ENCODE data around the gene GLE1.
"Not testable (repeated sequence)": the region's sequence is repeated elsewhere in the genome, so short reads cannot be mapped to it uniquely, and the experiment has no call there.

Gene GLE1

DNA sequence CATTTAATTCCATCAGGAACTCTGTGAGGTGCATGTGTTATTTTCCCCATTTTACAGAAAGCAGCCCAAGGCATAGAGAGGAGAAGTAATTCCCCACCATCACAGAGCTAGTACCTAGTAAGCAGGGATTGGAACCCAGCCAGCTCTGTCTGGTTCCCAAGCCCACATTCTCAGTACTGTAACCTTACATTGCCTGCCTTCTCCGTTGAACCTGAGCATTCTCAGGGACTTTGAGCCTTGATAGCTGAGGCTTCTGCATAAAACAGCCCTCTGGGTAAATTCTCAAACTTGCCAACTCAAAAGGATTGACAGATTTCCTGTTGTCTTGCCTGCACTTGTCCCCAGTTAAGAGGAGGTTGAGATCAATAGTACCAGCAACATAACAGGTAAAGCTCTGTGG is 9.2 kb upstream of the GLE1 start:
- DNase-seq (ENCODE audit: extremely low read depth in 1 of 2, low read depth in 1 of 2), result no peak

DNA sequence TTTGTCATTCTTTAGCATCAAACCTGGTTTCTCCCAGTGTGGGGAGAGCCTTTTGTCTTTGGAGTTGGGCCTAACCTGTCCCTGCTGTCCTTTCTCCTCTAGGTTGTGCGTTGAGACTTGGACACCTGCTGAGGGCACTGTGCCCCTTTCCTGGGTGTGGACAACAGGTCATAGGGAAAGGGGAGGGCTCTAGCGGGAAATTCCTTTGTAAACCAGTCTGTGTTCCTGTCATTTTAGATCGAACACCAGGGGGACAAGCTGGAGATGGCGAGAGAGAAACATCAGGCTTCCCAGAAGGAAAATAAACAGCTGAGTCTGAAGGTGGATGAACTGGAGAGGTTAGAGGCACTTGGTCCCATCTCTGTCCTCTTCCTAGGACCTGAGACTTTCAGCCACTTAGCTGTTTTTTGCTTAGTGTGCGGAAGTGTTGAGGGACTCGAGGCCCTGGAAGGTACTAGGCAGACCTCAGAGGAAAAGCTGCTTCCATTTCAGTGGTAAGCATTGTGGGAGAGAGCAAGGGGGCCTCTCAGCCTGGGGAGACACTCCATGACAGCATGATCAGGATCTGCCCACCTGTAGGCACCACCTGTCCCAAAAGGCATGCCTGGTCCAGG is 8.6 kb upstream of the GLE1 start:
- DNase-seq (ENCODE audit: extremely low read depth in 1 of 2, low read depth in 1 of 2), result no peak

DNA sequence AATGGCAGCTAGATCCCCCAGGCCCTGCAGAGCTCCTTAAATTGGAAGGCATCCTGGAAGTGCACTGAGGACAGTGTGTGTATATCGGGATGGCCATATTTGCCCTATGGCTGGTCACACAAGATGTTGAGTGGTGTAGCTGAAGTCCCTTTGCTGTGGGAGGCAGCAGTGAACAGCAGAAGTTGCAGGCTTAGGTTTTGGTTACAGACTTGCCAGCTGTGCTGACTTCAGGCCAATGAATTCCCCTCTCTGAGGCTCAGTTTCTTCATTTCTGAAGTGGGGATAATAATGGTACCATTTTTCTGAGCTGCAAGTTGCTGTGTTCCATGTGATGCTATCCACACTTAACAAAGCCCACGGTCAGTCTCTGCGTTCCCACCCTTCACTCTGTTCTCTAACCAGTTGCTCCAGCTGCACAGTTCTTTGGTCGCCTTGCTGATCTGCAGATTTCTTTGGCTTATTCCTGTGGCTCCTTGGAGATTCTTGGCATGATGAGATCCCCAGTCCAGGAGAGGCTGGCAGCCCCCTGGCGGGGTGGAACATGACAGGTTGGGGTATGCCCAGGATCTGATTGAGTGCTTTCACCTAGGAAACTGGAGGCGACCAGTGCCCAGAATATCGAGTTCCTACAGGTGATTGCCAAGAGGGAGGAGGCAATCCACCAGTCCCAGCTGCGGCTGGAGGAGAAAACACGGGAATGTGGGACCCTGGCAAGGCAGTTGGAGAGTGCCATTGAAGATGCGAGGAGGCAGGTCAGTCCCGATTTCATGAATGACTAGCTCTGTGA is 6.5 kb upstream of the GLE1 start:
- no peak for DNase-seq (ENCODE audit: extremely low read depth in 1 of 2, low read depth in 1 of 2)

DNA sequence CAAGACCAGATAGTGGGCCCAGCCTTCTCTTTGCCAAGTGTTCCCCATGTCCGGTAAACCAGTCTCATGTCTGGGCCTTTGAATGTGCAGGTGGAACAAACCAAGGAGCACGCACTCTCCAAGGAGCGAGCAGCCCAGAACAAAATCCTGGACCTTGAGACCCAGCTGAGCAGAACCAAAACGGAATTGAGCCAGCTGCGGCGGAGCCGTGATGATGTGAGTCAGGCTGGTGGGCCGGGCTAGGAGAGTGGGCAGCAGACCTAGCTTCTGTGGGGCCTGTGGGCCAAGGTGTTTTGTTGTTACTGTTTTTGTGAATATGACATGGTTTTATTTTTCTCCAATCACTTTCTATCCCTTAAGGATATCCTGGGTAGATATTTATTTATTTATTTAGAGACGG is 5.6 kb upstream of the GLE1 start:
- DNase-seq (ENCODE audit: extremely low read depth in 1 of 2, low read depth in 1 of 2), result no peak

DNA sequence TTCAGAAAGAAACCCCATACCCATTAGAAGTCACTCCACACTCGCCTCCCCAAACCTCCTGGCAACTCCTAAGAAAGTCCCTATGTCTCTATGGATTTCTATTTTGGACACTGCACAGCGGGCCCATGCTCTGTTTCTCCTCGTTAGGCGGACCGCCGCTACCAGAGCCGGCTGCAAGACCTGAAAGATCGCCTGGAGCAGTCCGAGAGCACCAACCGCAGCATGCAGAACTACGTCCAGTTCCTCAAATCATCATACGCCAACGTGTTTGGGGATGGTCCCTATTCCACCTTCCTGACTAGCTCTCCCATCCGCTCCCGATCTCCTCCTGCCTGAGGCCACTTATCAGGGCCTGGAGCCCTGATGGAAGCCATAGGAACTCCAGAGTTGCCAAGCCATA is 4.6 kb upstream of the GLE1 start:
- DNase-seq (ENCODE audit: extremely low read depth in 1 of 2, low read depth in 1 of 2), result no peak

DNA sequence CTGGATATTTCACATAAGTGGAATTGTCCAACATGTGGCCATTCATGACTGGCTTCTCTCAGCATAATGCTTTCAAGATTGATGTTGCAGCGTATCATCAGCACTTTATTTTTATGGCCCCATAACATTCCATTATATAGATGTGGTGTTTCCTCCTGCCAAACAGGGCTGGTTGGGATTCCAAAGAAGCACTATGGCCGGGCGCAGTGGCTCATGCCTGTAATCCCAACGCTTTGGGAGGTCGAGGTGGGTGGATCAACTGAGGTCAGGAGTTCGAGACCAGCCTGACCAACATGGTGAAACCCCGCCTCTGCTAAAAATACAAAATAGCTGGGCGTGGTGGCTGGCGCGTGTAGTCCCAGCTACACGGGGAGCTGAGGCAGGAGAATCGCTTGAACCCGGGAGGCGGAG is 1.1 kb upstream of the GLE1 start:
- DNase-seq (ENCODE audit: extremely low read depth in 1 of 2, low read depth in 1 of 2), result not testable (repeated sequence)

DNA sequence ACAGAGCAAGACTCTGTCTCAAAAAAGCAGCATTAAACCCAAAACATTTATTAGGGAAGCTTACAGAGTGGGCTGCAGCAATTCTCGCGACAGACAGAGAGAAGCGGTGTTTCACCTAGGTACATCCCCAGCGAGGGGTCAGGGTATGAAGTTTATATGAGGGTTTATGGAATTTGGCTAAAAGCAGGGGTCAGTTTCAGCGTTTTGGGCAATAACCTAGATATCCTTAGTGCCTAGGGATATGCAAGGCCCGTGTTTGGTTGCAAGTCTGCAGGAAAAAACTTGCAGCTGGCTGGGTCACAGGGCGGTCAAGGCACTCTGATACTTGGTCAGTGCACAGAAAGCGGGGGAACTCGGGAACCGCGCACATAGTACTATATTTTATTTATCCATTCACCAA is 649 bp upstream of the GLE1 start:
- no peak for DNase-seq (ENCODE audit: extremely low read depth in 1 of 2, low read depth in 1 of 2)

DNA sequence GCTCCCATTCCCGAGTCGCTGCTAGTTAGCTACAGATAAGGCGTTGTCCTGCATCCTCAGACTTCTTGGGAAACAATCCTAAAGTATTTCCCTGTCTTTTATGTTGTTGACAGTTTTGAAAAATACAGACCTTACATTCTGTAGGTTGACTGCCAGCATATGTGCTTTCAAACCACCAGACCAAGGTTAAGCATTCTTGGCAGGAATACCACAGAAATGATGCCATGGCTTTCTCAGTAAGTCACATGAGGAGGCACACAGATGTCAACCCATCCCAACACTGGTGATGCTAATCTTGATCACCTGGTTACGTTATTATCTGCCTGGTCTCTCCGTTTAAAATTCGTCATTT is 871 bp downstream of the GLE1 start:
- no peak for DNase-seq (ENCODE audit: extremely low read depth in 1 of 2, low read depth in 1 of 2)

DNA sequence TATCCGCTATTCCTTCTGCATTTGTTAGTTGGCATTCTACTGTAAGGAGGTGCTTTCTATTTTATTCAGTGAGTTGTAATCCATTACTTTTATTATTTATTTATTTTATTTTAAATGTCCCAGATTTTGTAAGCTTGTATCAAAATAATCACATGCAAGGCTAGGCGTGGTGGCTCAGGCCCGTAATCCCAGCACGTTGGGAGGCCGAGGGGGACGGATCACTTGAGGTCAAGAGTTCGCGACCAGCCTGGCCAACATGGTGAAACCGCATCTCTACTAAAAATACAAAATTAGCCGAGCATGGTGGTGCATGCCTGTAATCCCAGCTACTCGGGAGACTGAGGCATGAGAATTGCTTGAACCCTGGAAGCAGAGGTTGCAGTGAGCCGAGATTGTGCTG is 1.4 kb downstream of the GLE1 start:
- DNase-seq (ENCODE audit: extremely low read depth in 1 of 2, low read depth in 1 of 2), result not testable (repeated sequence)

DNA sequence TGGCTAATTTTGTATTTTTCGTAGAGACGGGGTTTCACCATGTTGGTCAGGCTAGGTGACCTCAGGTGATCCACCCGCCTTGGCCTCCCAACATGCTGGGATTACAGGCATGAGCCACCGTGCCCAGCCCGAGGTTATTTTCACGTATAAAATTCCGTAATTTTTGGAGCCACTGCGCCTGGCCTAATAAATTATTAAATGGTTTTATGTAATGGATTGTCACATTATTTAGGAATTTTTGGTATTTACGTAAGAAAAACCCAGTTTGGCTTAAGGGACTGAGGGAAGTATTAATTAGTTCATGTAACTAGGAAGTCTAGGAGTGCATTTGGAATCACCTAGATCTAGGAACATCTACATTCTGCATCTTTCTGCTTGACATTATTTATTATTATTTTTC is 8.3 kb downstream of the GLE1 start:
- DNase-seq (ENCODE audit: extremely low read depth in 1 of 2, low read depth in 1 of 2), result no peak

DNA sequence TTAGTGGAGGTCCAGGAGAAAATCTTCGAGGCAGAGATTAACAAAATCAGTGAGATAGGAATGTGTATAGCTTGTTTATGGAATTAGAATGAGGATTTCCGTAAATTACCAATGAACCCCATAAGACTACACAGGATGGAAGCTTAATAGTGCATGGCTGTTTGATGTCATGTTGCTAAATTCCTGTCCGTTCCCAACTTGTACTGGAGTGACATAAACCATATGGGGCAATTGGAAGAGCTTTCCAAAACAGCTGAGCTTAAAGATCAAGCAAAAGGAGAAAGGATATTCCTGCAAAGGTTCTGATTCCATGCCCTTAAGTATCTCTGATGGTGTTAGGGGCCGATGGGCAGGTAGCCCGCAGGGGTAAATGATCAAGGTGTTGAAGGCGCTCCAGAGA is 17.4 kb downstream of the GLE1 start:
- DNase-seq (ENCODE audit: extremely low read depth in 1 of 2, low read depth in 1 of 2), result no peak

DNA sequence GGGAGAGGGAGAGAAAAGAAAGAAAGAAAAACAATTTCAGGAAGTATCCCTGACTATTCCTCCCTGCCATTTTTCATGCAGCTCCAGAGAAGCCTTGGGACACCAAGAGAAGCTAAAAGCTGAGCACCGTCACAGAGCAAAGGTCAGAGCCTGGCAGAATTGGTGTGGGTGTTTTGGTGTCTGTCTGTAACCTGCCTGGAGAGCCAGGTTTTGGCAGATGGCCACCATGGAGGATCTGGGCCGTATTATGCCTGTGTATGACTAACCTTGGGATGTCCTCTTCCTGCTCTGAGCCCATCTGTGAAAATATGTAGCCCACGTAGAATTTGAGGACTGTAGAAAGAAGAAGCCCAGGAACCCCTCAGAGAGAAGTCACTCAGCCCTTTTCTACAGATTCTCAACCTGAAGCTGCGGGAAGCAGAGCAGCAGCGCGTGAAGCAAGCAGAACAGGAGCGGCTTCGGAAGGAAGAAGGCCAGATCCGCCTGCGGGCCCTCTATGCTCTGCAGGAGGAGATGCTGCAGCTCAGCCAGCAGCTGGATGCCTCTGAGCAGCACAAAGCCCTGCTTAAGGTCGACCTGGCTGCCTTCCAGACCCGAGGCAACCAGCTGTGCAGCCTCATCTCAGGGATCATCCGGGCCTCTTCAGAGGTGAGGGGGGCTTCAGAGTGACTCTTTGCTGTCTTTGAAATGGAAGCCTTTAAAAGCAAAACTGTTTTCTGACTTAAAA is 18.8 kb downstream of the GLE1 start:
- no peak for DNase-seq (ENCODE audit: extremely low read depth in 1 of 2, low read depth in 1 of 2)

DNA sequence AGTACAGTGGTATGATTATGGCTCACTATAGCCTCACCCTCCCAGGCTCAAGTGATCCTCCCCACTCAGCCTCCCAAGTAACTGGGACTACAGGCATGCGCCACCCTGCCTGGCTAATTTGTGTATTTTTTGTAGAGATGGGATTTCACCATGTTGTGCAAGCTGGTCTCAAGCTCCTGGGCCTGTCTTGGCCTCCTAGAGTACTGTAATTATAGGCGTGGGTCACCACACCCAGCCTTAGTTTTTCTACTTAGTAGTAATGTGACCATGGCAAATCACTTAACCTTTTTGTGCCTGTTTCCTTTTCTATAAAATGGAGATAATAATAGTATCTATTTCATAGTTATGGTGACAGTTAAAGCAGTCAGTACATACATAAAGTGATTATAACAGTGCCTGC is 22.2 kb downstream of the GLE1 start:
- no peak for DNase-seq (ENCODE audit: extremely low read depth in 1 of 2, low read depth in 1 of 2)

DNA sequence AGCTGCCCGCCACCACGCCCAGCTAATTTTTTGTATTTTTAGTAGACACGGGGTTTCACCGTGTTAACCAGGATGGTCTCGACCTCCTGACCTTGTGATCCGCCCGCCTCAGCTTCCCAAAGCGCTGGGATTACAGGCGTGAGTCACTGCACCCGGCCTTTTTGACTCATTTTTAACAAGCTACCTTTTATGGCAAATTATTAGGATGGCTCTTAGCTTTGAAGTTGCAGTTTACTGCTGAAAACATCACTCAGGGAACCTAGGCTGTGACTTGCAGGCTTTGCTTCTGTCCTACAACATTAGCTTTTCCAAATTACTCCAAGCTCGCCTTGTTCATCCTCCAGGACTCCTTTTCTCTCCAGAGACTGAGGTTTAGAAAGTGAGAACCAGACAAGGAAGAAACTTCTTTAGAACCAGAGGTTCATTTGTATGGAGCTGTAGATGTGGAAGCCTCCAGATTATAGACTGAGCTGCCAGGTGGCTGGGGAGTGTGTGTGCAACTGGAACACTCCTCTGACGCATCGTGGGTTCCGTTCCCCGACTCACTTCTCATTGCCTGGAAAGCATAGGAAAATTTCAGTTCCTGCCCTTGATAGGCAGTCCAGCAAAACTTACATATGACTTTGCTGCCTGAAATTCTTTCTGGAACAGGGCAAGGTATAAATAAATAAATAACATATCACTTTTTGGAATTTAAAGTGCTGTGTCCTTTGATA is 24.1 kb downstream of the GLE1 start:
- DNase-seq (ENCODE audit: extremely low read depth in 1 of 2, low read depth in 1 of 2), result no peak

DNA sequence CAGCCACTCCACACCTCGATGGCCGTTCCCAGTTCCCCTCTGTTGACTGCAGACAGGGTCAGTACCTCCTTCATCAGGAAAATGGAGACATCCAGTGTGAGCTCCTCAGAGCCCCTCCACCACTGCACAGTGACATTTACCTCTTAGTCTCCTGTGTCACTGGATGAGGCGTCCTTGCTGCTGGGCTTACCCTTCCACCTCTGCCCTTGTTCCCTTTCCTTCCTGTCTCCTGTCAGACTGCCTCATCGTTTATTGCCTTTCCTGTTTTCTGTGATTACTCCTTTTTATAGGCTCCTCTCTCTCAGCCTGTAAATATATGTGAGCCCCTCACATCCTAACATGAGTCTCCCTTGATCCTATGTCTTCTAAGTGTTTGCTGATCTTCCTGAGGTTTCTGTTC is 24.7 kb downstream of the GLE1 start:
- DNase-seq (ENCODE audit: extremely low read depth in 1 of 2, low read depth in 1 of 2), result no peak

DNA sequence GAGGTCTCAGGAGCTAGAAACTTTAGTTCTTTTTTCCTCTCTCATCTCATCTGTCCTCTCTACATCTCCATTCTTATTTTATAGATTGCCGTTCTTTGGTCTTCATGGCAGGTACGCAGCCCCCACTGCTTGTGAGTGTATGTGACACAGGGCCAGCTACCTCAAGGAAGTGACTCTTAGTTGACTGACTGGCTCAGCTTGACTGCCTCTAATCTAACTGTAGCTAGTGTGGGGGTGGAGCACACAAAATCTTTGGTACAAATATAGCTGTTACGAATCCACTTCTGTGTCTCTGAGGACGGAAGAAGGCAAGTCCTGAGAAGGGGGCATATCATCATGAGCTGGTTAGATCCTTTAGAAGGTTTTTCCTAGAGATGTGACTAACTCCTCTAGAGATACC is 28.1 kb downstream of the GLE1 start:
- no peak for DNase-seq (ENCODE audit: extremely low read depth in 1 of 2, low read depth in 1 of 2)

DNA sequence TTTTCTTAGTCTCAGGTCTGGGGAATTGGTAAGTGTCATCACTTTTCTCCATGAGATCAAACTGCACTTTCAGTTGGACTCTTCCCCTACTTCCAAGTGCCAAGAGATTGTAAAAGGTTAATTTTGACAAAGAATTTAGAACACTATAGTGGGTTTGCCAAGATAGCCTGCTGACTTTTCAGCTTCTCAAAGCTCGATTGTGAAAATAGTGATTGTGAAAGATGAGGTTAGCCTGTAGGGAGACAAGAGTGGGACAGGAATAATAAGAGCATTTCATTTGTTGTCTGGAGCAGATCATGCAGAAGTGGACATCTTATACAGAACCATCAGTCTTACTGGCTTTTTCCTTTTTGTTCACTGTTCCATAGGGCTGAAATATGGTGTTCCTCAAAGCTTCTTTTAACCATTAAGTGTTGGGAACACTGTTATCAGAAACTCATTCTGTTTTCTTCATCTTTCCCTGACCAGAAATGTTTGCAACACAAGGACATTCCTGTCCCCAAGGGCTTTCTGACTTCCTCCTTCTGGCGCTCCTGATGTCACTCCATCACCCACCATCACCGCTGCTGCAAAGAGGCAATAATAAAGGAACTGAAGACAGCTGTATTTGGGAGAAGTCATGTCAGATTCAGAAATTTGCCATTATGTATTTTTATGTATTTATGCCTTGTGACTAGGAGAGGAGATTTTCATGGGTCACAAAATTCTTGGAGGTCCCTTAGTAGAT is 36.3 kb downstream of the GLE1 start:
- no peak for DNase-seq (ENCODE audit: extremely low read depth in 1 of 2, low read depth in 1 of 2)

DNA sequence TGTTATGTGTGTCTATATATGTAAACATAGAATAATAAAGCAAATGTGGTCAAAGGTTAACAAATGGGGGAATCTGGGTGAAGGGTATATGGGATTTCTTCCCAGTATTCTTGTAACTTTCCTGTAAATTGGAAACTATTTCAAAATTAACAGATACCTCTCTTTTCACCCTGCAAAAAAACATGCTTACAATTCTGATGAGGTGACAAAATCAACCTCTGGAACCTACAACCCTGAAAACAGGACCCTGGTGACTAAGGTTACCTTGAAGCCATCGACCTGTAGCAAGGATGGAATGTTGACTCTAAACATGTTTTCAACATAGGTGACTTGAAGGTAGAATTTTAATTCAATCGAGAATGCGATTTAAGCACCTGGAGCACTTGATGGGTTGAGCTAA is 42.0 kb downstream of the GLE1 start:
- DNase-seq (ENCODE audit: extremely low read depth in 1 of 2, low read depth in 1 of 2), result no peak

DNA sequence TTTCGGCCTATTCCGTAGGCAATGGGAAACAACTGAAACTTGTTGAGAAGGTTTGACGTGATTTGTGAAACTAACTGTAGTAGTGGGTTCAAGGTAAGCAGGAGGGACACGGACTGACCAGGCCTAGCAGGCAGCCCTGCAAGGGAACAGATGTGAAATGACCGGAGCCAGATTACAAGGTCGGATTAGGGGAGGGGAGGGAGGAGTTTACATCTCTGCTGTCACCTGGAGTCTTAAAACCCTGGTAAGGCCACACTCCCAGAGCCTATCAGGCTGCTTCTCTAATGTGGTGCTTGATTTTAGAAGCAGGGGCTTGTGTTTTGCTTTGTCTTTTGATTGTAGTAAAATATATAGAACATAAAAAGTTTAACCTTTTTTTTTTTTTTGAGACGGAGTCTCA is 44.4 kb downstream of the GLE1 start:
- no peak for DNase-seq (ENCODE audit: extremely low read depth in 1 of 2, low read depth in 1 of 2)

DNA sequence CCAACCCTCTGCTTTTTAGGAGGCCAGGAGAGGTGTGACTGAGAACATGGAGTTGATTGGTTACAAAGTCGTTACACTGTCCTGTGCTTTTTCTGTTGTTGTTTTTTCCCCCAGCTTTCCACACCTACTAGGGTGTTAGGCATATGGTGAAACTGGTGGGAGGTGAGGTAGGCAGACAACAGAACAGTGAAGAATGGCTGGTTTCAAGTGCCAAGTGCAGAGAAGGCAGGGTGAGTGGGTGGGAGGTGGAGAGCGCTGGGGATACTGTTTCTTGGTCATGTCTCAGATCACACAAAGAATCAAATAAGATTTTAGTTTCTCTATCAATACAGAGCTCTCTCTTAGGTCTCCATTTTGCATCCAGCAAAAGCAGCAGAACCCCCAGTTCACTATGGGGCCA is 45.7 kb downstream of the GLE1 start:
- no peak for DNase-seq (ENCODE audit: extremely low read depth in 1 of 2, low read depth in 1 of 2)

Measured in activated CD8-positive, alpha-beta memory T cell treated with anti-CD3 and anti-CD28 coated beads for 1 hour (primary cell).